Left ventricle myocardium inferior (tissue), 1 donor: ENCODE results near the gene MALAT1. TPM values are rescaled to one million over a fixed set of nuclear protein-coding genes. Genes with fewer than 3 reads are reported as not detected.
"Not testable (repeated sequence)": the region's sequence is repeated elsewhere in the genome, so short reads cannot be mapped to it uniquely, and the experiment has no call there.

Source experiments
- DNase-seq: peaks from one replicate; pipeline ENCODE4 v3.0.0-alpha.2; 2020
- H3K27ac ChIP-seq: fragments of 200-600 bp; replicated peaks from 2 replicates; pipeline ENCODE4 v1.8.0; 2021
- H3K27me3 ChIP-seq: fragments of 200-600 bp; 2 replicates; pipeline ENCODE4 v1.8.0; 2021; ENCODE audit warnings: low read depth
- H3K36me3 ChIP-seq: fragments of 200-600 bp; 2 replicates; pipeline ENCODE4 v1.8.0; 2021
- H3K4me1 ChIP-seq: fragments of 200-600 bp; 2 replicates; pipeline ENCODE4 v1.8.0; 2021
- H3K4me3 ChIP-seq: fragments of 200-600 bp; 2 replicates; pipeline ENCODE4 v1.8.0; 2021; ENCODE audit warnings: mild to moderate bottlenecking, moderate library complexity
- H3K9me3 ChIP-seq: fragments of 200-600 bp; replicated peaks from 2 replicates; pipeline ENCODE4 v1.8.0; 2021
- intact Hi-C: fragments of 100-400 bp; cut with micrococcal nuclease; formaldehyde crosslinking; loops from one replicate; pipeline ENCODE4 v1.11.0; 2022
- long read RNA-seq: library from polyadenylated mRNA; unstranded; transcript quantifications from one replicate; pipeline ENCODE4 v2.0.0, GENCODE V29; 2021
- total RNA-seq: library from RNA; stranded (reverse); fragmentation: NEBNext Ultra II Directional; extraction: Animal tissue kit (Norgen Biotek cat#: 25700); gene quantifications from one replicate; pipeline ENCODE4 v1.2.1, GENCODE V29; 2021
- TF ChIP-seq, protein P1 (sequence below): fragments of 200-600 bp; IDR thresholded peaks from 2 replicates; pipeline ENCODE4 v1.8.0; 2021; ENCODE audit warnings: antibody characterized with exemption, mild to moderate bottlenecking, borderline replicate concordance
- donor health status: DM: no; HTN: yes; CAD: no; lungs with severe emphysema.

MALAT1 gene
- total RNA-seq, result 6,576 TPM
- long read RNA-seq, full-length matches to known transcripts, result 115 of 131 reads
- long read RNA-seq, partial matches to known transcripts, result 0 of 131 reads
- long read RNA-seq, other reads (novel, unspliced or antisense), result 16 of 131 reads

DNA sequence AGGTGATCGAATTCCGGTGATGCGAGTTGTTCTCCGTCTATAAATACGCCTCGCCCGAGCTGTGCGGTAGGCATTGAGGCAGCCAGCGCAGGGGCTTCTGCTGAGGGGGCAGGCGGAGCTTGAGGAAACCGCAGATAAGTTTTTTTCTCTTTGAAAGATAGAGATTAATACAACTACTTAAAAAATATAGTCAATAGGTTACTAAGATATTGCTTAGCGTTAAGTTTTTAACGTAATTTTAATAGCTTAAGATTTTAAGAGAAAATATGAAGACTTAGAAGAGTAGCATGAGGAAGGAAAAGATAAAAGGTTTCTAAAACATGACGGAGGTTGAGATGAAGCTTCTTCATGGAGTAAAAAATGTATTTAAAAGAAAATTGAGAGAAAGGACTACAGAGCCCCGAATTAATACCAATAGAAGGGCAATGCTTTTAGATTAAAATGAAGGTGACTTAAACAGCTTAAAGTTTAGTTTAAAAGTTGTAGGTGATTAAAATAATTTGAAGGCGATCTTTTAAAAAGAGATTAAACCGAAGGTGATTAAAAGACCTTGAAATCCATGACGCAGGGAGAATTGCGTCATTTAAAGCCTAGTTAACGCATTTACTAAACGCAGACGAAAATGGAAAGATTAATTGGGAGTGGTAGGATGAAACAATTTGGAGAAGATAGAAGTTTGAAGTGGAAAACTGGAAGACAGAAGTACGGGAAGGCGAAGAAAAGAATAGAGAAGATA, at the start of gene MALAT1:
MALAT1 (plus strand) TSS at position 69 of the 736 bp plus-strand sequence.
- H3K27ac ChIP-seq, result peak within 1 kb of the TSS; percentile 99
- intact Hi-C loops, result no loop called here
- no peaks in the 10 kb centered on the region for H3K27me3 ChIP-seq
- peaks cover 39% of the 10 kb centered on the region for H3K36me3 ChIP-seq
- peak within 1 kb of the TSS; percentile 89 for H3K4me3 ChIP-seq
- H3K9me3 ChIP-seq, result no peaks in the 10 kb centered on the region
- DNase-seq, result peak; percentile 93
- TF ChIP-seq, protein P1, sequence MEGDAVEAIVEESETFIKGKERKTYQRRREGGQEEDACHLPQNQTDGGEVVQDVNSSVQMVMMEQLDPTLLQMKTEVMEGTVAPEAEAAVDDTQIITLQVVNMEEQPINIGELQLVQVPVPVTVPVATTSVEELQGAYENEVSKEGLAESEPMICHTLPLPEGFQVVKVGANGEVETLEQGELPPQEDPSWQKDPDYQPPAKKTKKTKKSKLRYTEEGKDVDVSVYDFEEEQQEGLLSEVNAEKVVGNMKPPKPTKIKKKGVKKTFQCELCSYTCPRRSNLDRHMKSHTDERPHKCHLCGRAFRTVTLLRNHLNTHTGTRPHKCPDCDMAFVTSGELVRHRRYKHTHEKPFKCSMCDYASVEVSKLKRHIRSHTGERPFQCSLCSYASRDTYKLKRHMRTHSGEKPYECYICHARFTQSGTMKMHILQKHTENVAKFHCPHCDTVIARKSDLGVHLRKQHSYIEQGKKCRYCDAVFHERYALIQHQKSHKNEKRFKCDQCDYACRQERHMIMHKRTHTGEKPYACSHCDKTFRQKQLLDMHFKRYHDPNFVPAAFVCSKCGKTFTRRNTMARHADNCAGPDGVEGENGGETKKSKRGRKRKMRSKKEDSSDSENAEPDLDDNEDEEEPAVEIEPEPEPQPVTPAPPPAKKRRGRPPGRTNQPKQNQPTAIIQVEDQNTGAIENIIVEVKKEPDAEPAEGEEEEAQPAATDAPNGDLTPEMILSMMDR, result no peak
- H3K4me1 ChIP-seq, result peaks cover 71% of the 10 kb centered on the region

DNA sequence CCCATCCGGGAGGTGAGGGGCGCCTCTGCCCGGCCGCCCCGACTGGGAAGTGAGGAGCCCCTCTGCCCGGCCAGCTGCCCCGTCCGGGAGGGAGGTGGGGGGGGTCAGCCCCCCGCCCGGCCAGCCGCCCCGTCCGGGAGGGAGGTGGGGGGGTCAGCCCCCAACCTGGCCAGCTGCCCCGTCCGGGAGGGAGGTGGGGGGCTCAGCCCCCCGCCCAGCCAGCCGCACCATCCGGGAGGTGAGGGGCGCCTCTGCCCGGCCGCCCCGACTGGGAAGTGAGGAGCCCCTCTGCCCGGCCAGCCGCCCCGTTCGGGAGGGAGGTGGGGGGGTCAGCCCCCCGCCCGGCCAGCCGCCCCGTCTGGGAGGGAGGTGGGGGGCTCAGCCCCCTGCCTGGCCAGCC, 47.5 kb upstream of the MALAT1 start:
- DNase-seq, H3K36me3 ChIP-seq, H3K4me3 ChIP-seq, H3K27me3 ChIP-seq, H3K27ac ChIP-seq, intact Hi-C loops, H3K9me3 ChIP-seq: not testable (repeated sequence)
- H3K4me1 ChIP-seq, result peaks cover 29% of the 10 kb centered on the region

DNA sequence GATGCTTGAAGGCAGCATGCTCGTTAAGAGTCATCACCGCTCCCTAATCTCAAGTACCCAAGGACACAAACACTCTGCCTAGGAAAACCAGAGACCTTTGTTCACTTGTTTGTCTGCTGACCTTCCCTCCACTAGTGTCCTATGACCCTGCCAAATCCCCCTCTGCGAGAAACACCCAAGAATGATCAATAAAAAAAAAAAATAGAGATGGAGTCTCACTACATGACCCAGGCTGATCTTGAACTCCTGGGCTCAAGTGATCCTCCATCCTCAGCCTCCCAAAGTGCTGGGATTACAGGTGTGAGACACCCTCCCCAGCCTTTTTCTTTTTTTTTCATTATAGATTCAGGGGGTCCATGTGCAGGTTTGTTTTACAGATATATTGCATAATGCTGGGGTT, 46.6 kb upstream of the MALAT1 start:
- H3K4me3 ChIP-seq, DNase-seq, H3K36me3 ChIP-seq, H3K9me3 ChIP-seq, H3K27me3 ChIP-seq, intact Hi-C loops: not testable (repeated sequence)
- peak overlapping the region; percentile 91 for H3K27ac ChIP-seq
- H3K4me1 ChIP-seq, result peaks cover 29% of the 10 kb centered on the region

DNA sequence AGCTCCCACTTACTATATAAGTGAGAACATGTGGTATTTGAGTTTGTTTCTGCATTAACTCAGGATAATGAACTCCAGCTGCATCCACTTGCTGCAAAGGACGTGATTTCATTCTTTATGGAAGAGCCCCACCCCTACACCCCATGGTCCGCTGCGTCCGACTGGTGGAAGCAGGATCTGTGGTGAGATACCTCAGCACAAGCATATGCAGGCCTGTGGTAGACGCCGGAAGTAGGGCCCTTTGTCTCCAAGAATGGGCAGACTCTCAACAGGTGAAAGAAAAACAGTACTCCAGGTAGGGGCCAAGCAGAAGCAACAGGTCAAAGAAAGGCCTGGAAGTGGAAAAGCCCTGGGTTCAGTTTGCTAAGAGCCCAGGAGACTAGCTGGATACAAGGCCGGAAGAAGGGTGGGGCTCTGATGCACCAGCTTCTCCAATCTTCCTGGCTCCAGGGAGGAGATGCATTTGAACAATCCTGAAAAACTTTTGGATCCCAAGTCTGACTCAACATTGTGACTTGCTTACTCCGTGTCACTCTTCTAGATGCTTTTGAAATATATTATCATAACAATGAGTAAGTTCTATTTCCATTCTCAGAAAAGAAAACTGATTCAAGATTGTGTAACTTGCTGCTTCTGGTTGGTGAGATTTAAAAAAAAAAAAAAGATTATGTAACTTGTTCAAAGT, 45.9 kb upstream of the MALAT1 start:
- Histone ChIP-seq H3K36me3 (no peaks in the 10 kb centered on the region), H3K9me3 (no peaks in the 10 kb centered on the region), H3K27me3 (no peaks in the 10 kb centered on the region), H3K4me1 (peaks cover 29% of the 10 kb centered on the region), H3K27ac (peak overlapping the region; percentile 91), H3K4me3 (no peak overlapping the region)
- TF ChIP-seq, protein P1, result no peak
- intact Hi-C loops, result no loop called here
- no peak for DNase-seq

DNA sequence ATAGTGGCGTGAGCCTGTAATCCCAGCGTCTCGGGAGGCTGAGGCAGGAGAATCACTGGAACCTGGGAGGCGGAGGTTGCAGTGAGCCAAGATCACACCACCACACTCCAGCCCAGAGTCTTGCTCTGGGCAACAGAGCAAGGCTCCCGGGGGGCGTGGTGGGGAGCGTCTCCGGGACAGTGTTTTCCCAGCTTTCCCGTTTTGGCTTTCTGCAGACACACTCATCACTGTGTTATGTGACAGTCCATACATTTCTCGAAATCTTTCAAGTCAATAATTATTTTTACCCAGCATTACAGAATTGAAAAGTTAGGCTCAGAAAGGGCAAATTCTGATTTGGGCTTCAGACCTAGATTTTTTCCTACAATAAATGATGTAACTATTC, 44.5 kb upstream of the MALAT1 start:
- H3K4me1 ChIP-seq, result peaks cover 29% of the 10 kb centered on the region
- intact Hi-C loops, result no loop called here
- H3K27ac ChIP-seq, result peak overlapping the region; percentile 91
- peak overlapping the region; percentile 71 for H3K4me3 ChIP-seq
- no peak for DNase-seq
- no peaks in the 10 kb centered on the region for H3K27me3 ChIP-seq
- H3K36me3 ChIP-seq, result no peaks in the 10 kb centered on the region
- H3K9me3 ChIP-seq, result no peaks in the 10 kb centered on the region
- TF ChIP-seq, protein P1, result no peak

DNA sequence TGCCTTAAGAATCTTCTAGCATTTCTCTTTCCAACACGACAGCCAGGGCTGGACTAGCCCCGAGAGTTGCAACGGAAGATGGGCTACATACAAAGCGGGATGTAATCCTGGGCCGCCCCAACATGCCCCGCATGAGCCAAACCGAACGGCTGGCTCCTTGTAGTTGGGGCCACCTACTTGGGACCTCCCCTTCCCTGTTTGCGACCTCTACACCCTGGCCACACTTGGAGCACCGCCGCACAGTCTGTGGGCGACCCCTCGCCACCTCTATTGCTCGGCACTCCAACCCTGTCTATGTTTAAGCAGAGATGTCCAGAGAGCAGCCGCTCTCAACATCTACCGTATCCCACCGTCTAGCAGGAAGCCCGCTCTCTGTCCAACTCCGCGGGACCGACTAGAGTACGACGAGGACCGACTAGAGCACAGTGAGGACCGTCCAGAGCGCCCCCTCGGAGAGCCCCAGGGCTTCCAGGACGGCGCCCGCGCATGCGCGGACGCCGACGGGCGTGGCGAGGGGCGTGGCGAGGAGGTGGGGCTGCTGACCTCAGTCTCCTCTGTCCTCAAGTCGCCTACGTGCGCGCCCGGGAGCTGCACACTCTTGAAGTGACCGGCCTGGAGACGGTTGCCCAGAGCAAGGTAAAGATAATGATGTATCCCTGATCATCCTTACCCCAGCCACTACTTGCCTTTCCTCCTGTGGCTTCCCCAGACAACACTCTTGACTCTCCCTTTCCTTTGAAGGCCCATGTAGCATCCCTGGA, 44.0 kb upstream of the MALAT1 start:
- intact Hi-C loops, result no loop called here
- TF ChIP-seq, protein P1, result no peak
- Histone ChIP-seq H3K4me3 (peak overlapping the region; percentile 71), H3K36me3 (no peaks in the 10 kb centered on the region), H3K4me1 (peaks cover 29% of the 10 kb centered on the region), H3K9me3 (no peaks in the 10 kb centered on the region), H3K27ac (peak overlapping the region; percentile 91), H3K27me3 (no peaks in the 10 kb centered on the region)
- peak; percentile 92 for DNase-seq
